HL-60 (cell line): ENCODE results near the gene CORIN.

Experiments
- CTCF ChIP-seq: IDR thresholded peaks from one replicate; pipeline ENCODE4 v1.5.1; 2011; ENCODE audit warnings: low read length, control low read depth, inconsistent platforms; ENCODE audit not compliant: insufficient read depth
- GABPA ChIP-seq: IDR thresholded peaks from 2 replicates; pipeline ENCODE4 v1.6.1; 2012; ENCODE audit warnings: low read depth
- POLR2AphosphoS5 ChIP-seq: IDR thresholded peaks from 2 replicates; pipeline ENCODE4 v1.6.1; 2012; ENCODE audit warnings: low read depth

DNA sequence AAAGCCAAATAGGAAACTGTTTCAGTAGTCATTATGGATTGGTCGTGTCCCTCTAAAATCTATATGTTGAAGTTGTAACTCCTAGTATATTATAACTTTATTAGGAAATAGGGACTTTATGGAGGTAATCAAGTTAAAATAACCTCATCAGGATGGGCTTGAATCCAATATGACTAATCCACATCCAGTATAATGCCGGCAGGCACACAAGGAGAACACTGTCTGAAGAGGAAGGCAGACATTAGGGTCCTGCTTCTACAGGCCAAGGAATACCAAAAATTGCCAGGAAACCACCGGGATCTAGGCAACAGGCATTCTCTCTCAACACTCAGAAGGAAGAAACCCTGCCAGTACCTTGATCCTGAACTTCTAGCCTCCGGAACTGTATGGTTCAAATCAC, 222.5 kb downstream of the CORIN start:
- no peak for TF ChIP-seq POLR2AphosphoS5
- no peak for TF ChIP-seq GABPA
- TF ChIP-seq CTCF, result no peak
